ENCODE measurements around the gene NEB. TPM values are rescaled to one million over a fixed set of nuclear protein-coding genes. Genes with fewer than 3 reads are reported as not detected.

NEB gene
- total RNA-seq, 1 donor, result 2.0 TPM

DNA sequence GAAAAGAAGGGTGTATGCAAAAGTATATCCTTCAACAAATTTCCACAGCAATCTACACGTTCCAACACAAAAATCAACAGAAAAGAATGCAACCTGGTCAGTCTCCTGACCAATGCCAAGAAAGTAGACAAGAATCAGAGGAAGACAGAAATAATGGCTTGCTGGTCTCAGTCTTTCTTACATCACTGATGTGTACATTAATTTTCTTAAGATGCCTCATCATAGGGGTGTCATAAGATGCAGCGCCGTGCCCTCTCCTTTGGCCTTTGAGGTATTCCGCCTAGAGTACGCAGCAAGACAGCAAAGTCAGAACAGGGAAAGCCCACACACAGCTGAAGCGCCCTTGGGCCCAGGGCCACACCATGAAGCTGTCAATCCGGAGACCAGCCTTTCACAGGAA, 211.7 kb downstream of the NEB start:
- H3K4me1 ChIP-seq (ENCODE audit: insufficient read depth, low read length), result no peaks in the 10 kb centered on the region
- no peak overlapping the region for H3K4me3 ChIP-seq (ENCODE audit: low read length)
- H3K9me3 ChIP-seq (ENCODE audit: low read depth, low read length), result no peaks in the 10 kb centered on the region
- no peaks in the 10 kb centered on the region for H3K27me3 ChIP-seq (ENCODE audit: insufficient read depth, low read length)

DNA sequence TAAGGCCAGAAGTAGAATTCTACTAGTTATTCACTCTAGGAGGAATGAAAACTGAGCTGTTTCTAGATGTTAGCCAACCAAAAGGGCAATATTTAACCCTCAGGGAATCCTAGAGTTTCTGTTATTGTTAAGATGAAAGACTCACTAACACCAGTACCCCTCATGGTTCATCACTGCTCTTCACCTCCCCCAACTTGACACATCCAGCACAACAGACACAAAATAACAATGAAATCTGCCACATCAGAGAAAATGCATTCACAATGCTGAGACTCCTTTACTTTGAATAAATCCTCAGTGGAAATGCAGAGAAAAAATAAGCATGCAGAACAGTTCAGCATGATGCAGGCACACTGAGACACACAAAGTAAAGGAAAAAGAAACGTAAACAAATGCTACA, 213.3 kb downstream of the NEB start:
- Histone ChIP-seq H3K4me1 (ENCODE audit: insufficient read depth, low read length) (no peaks in the 10 kb centered on the region), H3K9me3 (ENCODE audit: low read depth, low read length) (no peaks in the 10 kb centered on the region), H3K27me3 (ENCODE audit: insufficient read depth, low read length) (no peaks in the 10 kb centered on the region), H3K4me3 (ENCODE audit: low read length) (no peak overlapping the region)

DNA sequence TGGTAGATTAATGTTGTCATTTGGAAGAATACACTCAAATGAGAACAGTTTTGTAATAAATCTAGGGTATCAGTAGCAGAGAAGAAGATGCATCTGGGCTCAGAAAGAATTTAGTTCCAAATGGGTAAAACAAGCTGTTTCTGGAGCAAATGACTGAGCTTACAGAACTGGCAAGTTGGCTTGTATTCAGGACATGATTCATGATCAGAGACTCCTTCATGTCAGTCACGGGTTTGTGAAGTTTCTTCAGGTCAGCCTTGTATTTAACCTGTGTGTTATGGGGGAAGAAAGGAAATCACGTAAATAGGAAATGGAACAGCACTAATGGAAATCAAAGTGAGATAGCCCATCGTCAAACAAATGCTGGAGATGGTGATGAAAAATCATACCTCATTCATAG, 215.5 kb downstream of the NEB start:
- Histone ChIP-seq H3K9me3 (ENCODE audit: low read depth, low read length) (no peaks in the 10 kb centered on the region), H3K27me3 (ENCODE audit: insufficient read depth, low read length) (no peaks in the 10 kb centered on the region), H3K4me3 (ENCODE audit: low read length) (no peak overlapping the region), H3K4me1 (ENCODE audit: insufficient read depth, low read length) (no peaks in the 10 kb centered on the region)

DNA sequence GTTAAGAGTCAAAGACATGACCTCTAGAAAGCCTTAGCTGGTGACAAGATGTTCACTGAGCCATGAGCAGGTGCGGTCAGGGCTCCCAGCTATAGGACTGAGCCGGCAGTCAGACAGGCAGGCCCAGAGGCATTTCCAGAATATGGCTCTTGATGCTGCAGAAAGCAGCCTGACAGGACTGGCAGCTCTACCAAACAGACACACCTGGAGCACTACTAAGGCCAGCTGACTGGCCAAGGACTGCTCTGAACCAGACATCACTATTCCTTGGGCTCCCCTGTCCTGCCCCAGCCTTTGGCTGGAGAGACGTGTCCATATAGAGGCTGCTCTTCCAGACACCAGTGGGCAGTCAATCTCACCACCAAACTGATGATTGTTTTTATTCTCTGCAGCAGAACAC, 225.8 kb downstream of the NEB start:
- Histone ChIP-seq H3K4me1 (ENCODE audit: insufficient read depth, low read length) (no peaks in the 10 kb centered on the region), H3K4me3 (ENCODE audit: low read length) (no peak overlapping the region), H3K27me3 (ENCODE audit: insufficient read depth, low read length) (no peaks in the 10 kb centered on the region), H3K9me3 (ENCODE audit: low read depth, low read length) (no peaks in the 10 kb centered on the region)

DNA sequence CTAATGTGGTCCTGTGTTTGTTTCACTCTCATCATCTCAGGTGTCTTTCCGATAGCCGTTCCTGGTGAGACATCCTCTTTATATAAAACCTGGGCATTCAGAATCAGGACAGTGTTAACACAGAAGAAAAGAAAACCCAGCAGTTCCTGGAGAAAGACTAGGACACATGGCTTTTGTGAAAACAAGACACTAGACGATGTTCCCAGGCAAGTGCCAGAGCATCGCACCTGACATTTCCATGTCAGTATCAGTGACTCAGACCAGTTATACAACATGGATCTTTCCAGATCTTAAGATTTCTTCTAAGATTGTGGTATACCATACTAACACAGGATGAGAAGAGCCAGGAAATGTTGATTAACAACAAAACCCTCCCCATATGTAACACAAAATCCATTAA, 228.1 kb downstream of the NEB start:
- no peaks in the 10 kb centered on the region for H3K27me3 ChIP-seq (ENCODE audit: insufficient read depth, low read length)
- no peak overlapping the region for H3K4me3 ChIP-seq (ENCODE audit: low read length)

DNA sequence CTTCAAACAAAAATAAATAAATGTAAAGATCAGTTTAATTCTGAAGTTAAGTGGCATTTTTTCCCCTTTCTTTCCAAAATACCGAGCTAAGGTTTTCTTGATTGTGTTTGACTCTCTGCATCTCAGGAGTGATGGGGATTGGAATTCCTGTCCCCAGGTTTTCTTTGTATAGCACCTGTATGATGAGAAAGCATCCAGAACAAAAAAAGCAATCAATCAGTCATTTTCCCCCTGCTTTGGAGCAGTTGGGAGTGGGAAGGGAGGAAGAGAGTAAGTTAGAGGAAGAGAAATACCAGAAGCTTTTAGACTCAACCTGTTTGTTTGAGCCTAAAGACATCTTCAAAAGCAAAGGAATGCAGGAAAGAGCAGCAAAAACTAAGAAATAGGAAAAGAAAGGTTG, 236.1 kb downstream of the NEB start:
- Histone ChIP-seq H3K4me1 (ENCODE audit: insufficient read depth, low read length) (no peaks in the 10 kb centered on the region), H3K27me3 (ENCODE audit: insufficient read depth, low read length) (no peaks in the 10 kb centered on the region), H3K4me3 (ENCODE audit: low read length) (no peak overlapping the region), H3K9me3 (ENCODE audit: low read depth, low read length) (no peaks in the 10 kb centered on the region)

More for the DNA sequence above, 228.1 kb downstream of the NEB start:
- no peaks in the 10 kb centered on the region for H3K9me3 ChIP-seq (ENCODE audit: low read depth, low read length)
- no peaks in the 10 kb centered on the region for H3K4me1 ChIP-seq (ENCODE audit: insufficient read depth, low read length)

DNA sequence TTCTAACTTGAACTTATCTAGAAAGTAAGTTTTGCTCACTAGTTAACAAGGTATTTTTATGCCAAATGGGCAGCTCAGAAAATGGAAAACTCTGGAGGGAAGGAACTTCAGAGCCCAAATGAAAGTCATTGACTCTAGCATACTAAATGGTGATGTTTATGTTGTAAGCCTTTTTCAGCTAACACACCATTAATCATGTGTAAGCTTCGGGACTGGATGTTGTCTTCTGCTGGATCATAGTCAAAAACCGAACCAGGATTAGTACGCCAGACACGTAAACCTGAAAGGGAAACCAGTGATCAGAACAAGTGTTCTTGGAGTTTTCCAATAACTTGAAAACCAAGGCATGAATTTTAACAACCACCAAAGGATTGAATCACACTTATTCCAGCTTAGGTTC, 242.8 kb downstream of the NEB start:
- Histone ChIP-seq H3K4me1 (ENCODE audit: insufficient read depth, low read length) (no peaks in the 10 kb centered on the region), H3K4me3 (ENCODE audit: low read length) (no peak overlapping the region), H3K27me3 (ENCODE audit: insufficient read depth, low read length) (no peaks in the 10 kb centered on the region), H3K9me3 (ENCODE audit: low read depth, low read length) (no peaks in the 10 kb centered on the region)

DNA sequence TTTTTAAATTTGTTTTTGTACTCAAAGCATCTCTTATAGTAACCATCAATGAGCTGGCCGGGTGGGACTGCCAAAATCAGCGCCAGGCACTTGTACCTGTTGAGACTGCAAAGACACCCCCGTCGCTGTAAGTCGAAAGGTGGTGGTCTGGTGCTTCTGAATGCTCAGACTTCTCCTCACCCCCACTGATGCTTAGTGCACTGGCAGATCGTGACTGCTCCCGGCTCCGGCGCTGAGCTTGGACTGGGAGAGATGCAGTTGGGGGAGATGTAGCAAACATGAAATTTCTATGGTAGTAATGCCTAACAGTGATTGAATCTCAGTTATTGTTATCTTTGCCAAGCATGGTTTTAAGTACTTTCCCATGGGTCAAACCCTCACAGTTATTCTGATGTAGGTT, 244.0 kb downstream of the NEB start:
- H3K9me3 ChIP-seq (ENCODE audit: low read depth, low read length), result no peaks in the 10 kb centered on the region
- no peaks in the 10 kb centered on the region for H3K4me1 ChIP-seq (ENCODE audit: insufficient read depth, low read length)
- H3K4me3 ChIP-seq (ENCODE audit: low read length), result no peak overlapping the region
- no peaks in the 10 kb centered on the region for H3K27me3 ChIP-seq (ENCODE audit: insufficient read depth, low read length)

DNA sequence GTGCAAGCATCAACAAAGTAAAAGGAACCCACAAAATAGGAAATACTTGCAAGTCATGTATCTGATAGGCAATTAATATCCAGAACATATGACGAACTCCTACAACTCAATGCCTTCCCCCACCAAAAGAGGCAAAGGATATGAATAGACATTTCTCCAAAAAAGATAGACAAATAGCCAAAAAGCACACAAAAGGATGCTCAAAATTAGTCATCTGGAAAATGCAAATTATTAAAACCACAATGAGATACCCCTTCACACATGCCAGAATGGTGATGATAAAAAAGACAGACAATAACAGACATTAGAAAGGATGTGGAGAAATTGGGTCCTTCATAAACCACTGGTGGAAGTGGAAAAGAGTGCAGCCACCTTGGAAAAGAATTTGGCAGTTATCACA, 248.2 kb downstream of the NEB start:
- no peak overlapping the region for H3K4me3 ChIP-seq (ENCODE audit: low read length)
- no peaks in the 10 kb centered on the region for H3K27me3 ChIP-seq (ENCODE audit: insufficient read depth, low read length)
- no peaks in the 10 kb centered on the region for H3K4me1 ChIP-seq (ENCODE audit: insufficient read depth, low read length)
- no peaks in the 10 kb centered on the region for H3K9me3 ChIP-seq (ENCODE audit: low read depth, low read length)

DNA sequence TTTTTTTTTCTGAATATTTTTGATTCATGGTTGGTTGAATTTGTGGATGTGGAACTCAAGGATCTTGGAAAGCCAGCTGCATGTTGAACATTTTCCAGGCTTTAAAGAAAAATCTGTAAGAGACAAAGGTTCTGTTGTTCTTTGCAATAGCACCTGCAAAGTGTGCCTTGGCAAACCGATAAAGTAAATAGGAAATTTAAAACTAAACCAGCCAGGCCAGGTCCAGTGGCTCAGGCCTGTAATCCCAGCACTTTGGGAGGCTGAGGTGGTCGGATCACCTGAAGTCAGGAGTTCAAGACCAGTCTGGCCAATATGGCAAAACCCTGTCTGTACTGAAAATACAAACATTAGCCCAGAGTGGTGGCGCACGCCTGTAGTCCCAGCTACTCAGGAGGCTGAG, 250.2 kb downstream of the NEB start:
- no peaks in the 10 kb centered on the region for H3K27me3 ChIP-seq (ENCODE audit: insufficient read depth, low read length)
- no peaks in the 10 kb centered on the region for H3K4me1 ChIP-seq (ENCODE audit: insufficient read depth, low read length)
- H3K9me3 ChIP-seq (ENCODE audit: low read depth, low read length), result no peaks in the 10 kb centered on the region
- H3K4me3 ChIP-seq (ENCODE audit: low read length), result no peak overlapping the region

DNA sequence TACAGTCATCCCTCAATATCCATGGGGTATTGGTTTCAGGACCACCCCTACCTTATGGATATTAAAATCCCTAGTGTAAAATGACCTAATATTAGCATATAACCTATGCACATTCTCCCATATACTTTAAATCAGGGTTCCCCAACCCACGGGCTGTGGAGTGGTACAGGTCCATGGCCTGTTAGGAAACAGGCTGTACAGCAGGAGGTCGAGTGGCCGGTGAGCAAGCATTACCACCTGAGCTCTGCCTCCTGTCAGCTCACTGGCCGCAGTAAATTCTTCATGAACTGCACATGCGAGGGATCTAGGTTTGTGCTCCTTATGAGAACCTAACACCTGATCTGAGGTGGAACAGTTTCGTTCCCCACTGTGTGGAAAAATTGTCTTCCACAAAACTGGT, 250.7 kb downstream of the NEB start:
- Histone ChIP-seq H3K27me3 (ENCODE audit: insufficient read depth, low read length) (no peaks in the 10 kb centered on the region), H3K4me1 (ENCODE audit: insufficient read depth, low read length) (no peaks in the 10 kb centered on the region), H3K4me3 (ENCODE audit: low read length) (no peak overlapping the region), H3K9me3 (ENCODE audit: low read depth, low read length) (no peaks in the 10 kb centered on the region)

DNA sequence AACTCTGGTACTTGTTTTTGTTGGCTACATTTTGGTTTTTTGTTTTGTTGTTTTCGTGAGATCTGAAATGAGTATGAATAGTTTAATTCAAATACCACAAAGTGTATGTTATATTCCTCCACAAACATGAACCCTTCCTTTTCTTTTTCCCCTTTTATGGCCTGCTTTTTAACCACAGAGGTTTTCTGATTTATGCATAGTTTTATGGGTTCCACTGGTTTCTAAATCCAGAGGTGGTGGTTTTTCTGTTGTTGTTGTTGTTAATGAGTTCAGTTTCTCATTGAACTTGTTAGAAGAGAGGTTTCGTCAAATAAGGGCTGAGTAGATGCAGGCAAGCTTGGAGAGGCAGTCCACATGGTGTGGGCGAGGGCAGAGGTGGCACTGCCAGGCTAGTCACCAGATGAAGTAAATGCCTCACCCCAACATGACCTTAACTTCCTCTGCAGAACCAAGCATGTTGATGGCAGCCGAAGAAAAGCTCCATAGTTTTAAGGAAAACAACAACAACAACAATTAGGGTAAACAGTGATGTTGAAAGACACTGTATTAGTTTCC, 252.0 kb downstream of the NEB start:
- H3K4me3 ChIP-seq (ENCODE audit: low read length), result no peak overlapping the region
- H3K9me3 ChIP-seq (ENCODE audit: low read depth, low read length), result no peaks in the 10 kb centered on the region
- H3K27me3 ChIP-seq (ENCODE audit: insufficient read depth, low read length), result no peaks in the 10 kb centered on the region
- no peaks in the 10 kb centered on the region for H3K4me1 ChIP-seq (ENCODE audit: insufficient read depth, low read length)

DNA sequence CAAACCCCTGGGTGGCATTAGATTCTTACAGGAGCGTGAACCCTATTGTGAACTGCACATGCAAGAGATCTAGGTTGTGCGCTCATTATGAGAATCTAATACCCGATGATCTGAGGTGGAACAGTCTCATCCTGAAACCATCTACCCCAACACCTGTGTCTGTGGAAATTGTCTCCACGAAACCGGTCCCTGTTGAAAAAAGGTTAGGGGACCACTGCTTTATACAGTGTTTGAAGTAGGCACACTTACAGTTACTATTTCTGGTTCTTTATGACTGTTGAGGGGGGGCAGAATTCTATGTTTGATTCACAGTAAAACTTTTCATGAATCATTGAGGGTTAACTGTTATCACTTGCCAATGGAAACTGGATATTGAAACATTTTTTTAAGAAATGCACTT, 252.5 kb downstream of the NEB start:
- Histone ChIP-seq H3K9me3 (ENCODE audit: low read depth, low read length) (no peaks in the 10 kb centered on the region), H3K27me3 (ENCODE audit: insufficient read depth, low read length) (no peaks in the 10 kb centered on the region), H3K4me1 (ENCODE audit: insufficient read depth, low read length) (no peaks in the 10 kb centered on the region), H3K4me3 (ENCODE audit: low read length) (no peak overlapping the region)

DNA sequence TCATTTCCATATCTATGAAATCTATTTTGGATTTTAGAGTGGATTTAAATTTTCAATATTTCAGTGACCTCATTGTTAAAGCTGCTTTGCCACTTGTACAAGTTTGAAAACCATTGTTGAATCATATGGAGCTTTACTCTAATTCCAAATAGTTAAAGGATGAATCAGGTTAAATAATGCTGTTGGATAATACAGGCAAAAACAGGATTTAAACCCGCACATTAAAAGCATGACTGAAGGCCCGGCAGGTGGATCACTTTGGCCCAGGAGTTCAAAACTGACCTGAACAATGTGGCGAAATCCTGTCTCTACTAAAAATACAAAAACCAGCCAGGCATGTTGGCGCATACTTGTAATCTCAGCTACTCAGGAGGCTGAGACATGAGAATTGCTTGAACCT, 256.3 kb downstream of the NEB start:
- Histone ChIP-seq H3K9me3 (ENCODE audit: low read depth, low read length) (no peaks in the 10 kb centered on the region), H3K4me3 (ENCODE audit: low read length) (no peak overlapping the region)

DNA sequence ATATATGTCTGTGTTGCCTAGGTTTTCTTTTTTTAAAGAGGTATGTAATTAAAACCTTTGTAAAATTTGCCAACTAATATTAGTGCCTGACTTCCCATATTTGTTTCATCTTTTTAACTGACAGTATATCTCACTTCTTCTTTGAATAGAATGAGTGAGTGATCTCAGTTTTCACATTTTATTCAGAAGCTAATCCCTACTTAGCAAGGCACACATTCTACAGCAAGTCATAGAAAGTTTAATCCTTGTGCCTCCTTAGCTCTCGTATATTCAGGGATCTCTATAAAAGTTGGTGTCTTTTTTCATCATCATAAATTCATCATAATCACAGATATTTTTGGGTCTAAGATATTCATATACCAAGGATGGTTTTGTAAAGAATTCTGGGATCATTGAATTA, 258.0 kb downstream of the NEB start:
- H3K4me1 ChIP-seq (ENCODE audit: insufficient read depth, low read length), result peaks cover 11% of the 10 kb centered on the region
- no peaks in the 10 kb centered on the region for H3K27me3 ChIP-seq (ENCODE audit: insufficient read depth, low read length)
- H3K4me3 ChIP-seq (ENCODE audit: low read length), result no peak overlapping the region
- no peaks in the 10 kb centered on the region for H3K9me3 ChIP-seq (ENCODE audit: low read depth, low read length)

More for the DNA sequence above, 256.3 kb downstream of the NEB start:
- no peaks in the 10 kb centered on the region for H3K27me3 ChIP-seq (ENCODE audit: insufficient read depth, low read length)
- H3K4me1 ChIP-seq (ENCODE audit: insufficient read depth, low read length), result peaks cover 11% of the 10 kb centered on the region

DNA sequence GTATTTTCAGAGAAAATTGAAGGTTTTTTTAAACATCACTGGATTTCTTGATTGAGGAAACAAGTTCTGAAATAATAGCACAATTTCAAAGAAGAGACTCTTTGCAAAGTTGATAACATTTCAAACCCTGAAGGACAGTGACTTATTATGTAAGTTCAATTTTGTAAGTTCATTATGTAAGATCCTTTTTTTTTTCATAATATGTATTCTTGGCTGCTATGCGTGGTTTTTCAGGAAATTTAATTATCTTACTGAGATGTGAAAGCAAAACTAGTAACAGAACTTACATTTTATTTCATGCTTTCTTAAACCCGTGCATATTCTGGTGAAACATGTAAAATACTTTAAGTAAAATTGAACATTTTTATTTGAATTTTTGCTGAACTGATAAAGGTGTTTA, 259.2 kb downstream of the NEB start:
- H3K4me1 ChIP-seq (ENCODE audit: insufficient read depth, low read length), result peaks cover 11% of the 10 kb centered on the region
- no peaks in the 10 kb centered on the region for H3K27me3 ChIP-seq (ENCODE audit: insufficient read depth, low read length)
- H3K9me3 ChIP-seq (ENCODE audit: low read depth, low read length), result no peaks in the 10 kb centered on the region
- no peak overlapping the region for H3K4me3 ChIP-seq (ENCODE audit: low read length)

DNA sequence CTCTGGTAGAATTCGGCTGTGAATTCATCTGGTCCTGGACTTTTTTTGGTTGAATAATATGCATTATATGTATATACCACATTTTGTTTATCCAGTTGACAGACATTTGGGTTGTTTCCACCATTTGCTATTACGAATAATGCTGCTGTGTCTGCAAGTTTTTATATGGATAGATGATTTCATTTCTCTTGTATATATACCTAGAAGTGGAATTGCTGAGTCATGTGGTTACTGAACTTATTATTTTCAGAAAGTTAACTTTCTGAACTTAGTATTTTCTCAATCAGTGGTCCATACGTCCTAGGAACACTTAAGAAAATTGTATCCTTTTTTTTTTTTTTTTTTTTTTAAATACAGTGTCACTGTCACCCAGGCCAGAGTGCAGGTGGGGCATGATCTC, 261.3 kb downstream of the NEB start:
- Histone ChIP-seq H3K9me3 (ENCODE audit: low read depth, low read length) (no peaks in the 10 kb centered on the region), H3K4me3 (ENCODE audit: low read length) (no peak overlapping the region), H3K4me1 (ENCODE audit: insufficient read depth, low read length) (peaks cover 11% of the 10 kb centered on the region), H3K27me3 (ENCODE audit: insufficient read depth, low read length) (no peaks in the 10 kb centered on the region)
